K562 (cell line): ENCODE results near the gene TENT4A. TPM values are rescaled to one million over a fixed set of nuclear protein-coding genes. Genes with fewer than 3 reads are reported as not detected.

Experiments used
- C11orf30 ChIP-seq: fragments of 450-650 bp; IDR thresholded peaks from 2 replicates; pipeline ENCODE4 v1.6.1; 2016; ENCODE audit warnings: low read depth, mild to moderate bottlenecking
- DPF2 ChIP-seq: fragments of 450-650 bp; IDR thresholded peaks from 2 replicates; pipeline ENCODE4 v1.6.1; 2016
- SMARCA4 ChIP-seq: fragments of 450-650 bp; IDR thresholded peaks from 2 replicates; pipeline ENCODE4 v1.6.1; 2016
- SOX6 ChIP-seq: fragments of 450-650 bp; IDR thresholded peaks from 2 replicates; pipeline ENCODE4 v1.6.1; 2014; ENCODE audit warnings: mild to moderate bottlenecking
- YBX1 ChIP-seq: fragments of 450-650 bp; IDR thresholded peaks from 2 replicates; pipeline ENCODE4 v1.7.1; 2016; ENCODE audit warnings: mild to moderate bottlenecking
- ZNF134 ChIP-seq: fragments of 250-450 bp; sonication (Bioruptor Pico); conservative IDR thresholded peaks from 2 replicates; pipeline ENCODE4 v1.4.0; 2020
- ZNF140 ChIP-seq: fragments of 250-450 bp; sonication (Bioruptor Pico); IDR thresholded peaks from 2 replicates; pipeline ENCODE4 v1.8.0; 2021; ENCODE audit warnings: moderate library complexity, mild to moderate bottlenecking, inconsistent platforms
- polyA plus RNA-seq, 8 experiments: library from polyadenylated mRNA; depleted of rRNA in 4 of 8; stranded (reverse) in 5 of 8; unstranded in 3 of 8; fragments of >200 nt; fragmentation: Nextera tagmentation in 2 of 8; fragmentation: Illumina TruSeq in 1 of 8; extraction: Ambion mirVana in 2 of 8; extraction: Trizol in 1 of 8; gene quantifications; 2 replicates each; pipeline versions ENCODE4 v1.2.1 to v1.2.3, GENCODE V29; 2011 to 2014; ENCODE audit warnings: inconsistent platforms in 1 of 8, missing spikeins in 1 of 8
- total RNA-seq, 7 experiments: library from RNA; depleted of rRNA in 6 of 7; stranded (reverse); fragments of >200 nt in 6 of 7; fragmentation: Illumina TruSeq in 2 of 7; extraction: Trizol in 2 of 7; gene quantifications; 2 replicates each; pipeline versions ENCODE4 v1.2.1 to v1.2.3, GENCODE V29; 2011 to 2021; ENCODE audit warnings: low replicate concordance in 1 of 7
- TF ChIP-seq, protein P1 (sequence below): fragments of 200-800 bp; sonication (Bioruptor generic); IDR thresholded peaks from 2 replicates; pipeline ENCODE4 v1.6.1; 2017; ENCODE audit warnings: missing genetic modification characterization, missing compliant biosample characterization
- TF ChIP-seq, protein P2 (sequence below), 3 experiments: IDR thresholded peaks in 2 of 3; conservative IDR thresholded peaks in 1 of 3; 2 replicates each; pipeline ENCODE4 v1.5.1; 2011 to 2012; ENCODE audit warnings: low read length in 3 of 3, mild to moderate bottlenecking in 3 of 3, control low read depth in 2 of 3, improper control_type of control experiment in 1 of 3, inconsistent platforms in 1 of 3, low read depth in 1 of 3, mixed read lengths in 1 of 3, moderate library complexity in 1 of 3; ENCODE audit not compliant: insufficient read depth in 2 of 3
- TF ChIP-seq, protein P3 (sequence below): fragments of 450-650 bp; IDR thresholded peaks from 2 replicates; pipeline ENCODE4 v1.6.1; 2014; ENCODE audit warnings: low read depth, mild to moderate bottlenecking, moderate library complexity, borderline replicate concordance

TENT4A gene
- total and polyA plus RNA-seq, 9 of the 15 experiments (the other 6 are each of a cell fraction or from before 2014, with no cell fraction given) = 1.3 to 27.3 (median 13.0) TPM

DNA sequence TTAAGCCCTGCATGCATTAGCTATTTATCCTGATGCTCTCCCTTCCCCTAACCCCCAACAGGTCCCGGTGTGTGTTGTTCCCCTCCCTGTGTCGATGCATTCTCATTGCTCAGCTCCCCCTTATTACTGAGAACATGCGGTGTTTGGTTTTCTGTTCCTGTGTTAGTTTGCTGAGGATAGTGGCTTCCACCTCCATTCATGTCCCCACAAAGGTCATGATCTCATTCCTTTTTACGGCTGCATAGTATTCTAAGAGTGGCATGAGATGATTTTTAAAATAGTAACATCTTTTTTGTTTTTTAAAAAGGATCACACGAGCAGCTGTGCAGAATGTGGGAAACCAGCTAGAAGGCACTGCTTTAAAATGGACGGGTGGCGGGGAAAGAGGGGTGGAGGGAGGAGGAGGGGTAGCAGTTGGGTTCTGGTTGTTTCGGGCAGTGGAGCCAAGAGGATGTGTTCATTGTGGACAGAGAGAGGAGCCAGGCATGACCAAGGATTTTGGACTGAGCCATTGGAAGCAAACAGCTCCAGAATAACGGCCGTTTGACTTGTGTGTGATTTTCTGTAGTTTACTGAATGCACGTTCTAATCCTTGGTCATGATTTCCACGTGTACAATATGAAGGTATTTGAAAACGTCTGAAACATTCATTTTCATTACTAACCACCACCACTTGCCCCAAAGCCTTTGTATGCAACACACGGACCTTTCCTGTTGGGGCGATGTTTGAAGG lies 1.7 kb upstream of the TENT4A start (continued):
- TF ChIP-seq, protein P1, sequence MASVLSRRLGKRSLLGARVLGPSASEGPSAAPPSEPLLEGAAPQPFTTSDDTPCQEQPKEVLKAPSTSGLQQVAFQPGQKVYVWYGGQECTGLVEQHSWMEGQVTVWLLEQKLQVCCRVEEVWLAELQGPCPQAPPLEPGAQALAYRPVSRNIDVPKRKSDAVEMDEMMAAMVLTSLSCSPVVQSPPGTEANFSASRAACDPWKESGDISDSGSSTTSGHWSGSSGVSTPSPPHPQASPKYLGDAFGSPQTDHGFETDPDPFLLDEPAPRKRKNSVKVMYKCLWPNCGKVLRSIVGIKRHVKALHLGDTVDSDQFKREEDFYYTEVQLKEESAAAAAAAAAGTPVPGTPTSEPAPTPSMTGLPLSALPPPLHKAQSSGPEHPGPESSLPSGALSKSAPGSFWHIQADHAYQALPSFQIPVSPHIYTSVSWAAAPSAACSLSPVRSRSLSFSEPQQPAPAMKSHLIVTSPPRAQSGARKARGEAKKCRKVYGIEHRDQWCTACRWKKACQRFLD (CRISPR knock-in tag) = peak; percentile 13; the same call in 1 of the 2 replicates
- TF ChIP-seq, protein P2, sequence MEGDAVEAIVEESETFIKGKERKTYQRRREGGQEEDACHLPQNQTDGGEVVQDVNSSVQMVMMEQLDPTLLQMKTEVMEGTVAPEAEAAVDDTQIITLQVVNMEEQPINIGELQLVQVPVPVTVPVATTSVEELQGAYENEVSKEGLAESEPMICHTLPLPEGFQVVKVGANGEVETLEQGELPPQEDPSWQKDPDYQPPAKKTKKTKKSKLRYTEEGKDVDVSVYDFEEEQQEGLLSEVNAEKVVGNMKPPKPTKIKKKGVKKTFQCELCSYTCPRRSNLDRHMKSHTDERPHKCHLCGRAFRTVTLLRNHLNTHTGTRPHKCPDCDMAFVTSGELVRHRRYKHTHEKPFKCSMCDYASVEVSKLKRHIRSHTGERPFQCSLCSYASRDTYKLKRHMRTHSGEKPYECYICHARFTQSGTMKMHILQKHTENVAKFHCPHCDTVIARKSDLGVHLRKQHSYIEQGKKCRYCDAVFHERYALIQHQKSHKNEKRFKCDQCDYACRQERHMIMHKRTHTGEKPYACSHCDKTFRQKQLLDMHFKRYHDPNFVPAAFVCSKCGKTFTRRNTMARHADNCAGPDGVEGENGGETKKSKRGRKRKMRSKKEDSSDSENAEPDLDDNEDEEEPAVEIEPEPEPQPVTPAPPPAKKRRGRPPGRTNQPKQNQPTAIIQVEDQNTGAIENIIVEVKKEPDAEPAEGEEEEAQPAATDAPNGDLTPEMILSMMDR (IDR thresholded peaks at IDR 0.05 in 2 of 3, conservative IDR thresholded peaks at IDR 0.05 in 1 of 3; ENCODE audit: insufficient read depth in 2 of 3, low read depth in 1 of 3, low read length in 3 of 3) = peak; percentile 19 to 26 (median 19); a peak in 2 of 6 replicates
- TF ChIP-seq ZNF134 (CRISPR knock-in tag) = no peak
- no peak for TF ChIP-seq C11orf30
- TF ChIP-seq ZNF140 (CRISPR knock-in tag) = no peak
- no peak for TF ChIP-seq SOX6
- TF ChIP-seq, protein P3, sequence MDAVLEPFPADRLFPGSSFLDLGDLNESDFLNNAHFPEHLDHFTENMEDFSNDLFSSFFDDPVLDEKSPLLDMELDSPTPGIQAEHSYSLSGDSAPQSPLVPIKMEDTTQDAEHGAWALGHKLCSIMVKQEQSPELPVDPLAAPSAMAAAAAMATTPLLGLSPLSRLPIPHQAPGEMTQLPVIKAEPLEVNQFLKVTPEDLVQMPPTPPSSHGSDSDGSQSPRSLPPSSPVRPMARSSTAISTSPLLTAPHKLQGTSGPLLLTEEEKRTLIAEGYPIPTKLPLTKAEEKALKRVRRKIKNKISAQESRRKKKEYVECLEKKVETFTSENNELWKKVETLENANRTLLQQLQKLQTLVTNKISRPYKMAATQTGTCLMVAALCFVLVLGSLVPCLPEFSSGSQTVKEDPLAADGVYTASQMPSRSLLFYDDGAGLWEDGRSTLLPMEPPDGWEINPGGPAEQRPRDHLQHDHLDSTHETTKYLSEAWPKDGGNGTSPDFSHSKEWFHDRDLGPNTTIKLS = no peak
- TF ChIP-seq YBX1 = no peak
- TF ChIP-seq DPF2 = 0 out of 2 replicates have a peak, but pooled peaks have one; percentile 5
- 0 out of 2 replicates have a peak, but pooled peaks have one; percentile 13 for TF ChIP-seq SMARCA4
